Activated CD4-positive, alpha-beta T cell treated with anti-CD3 and anti-CD28 coated beads for 24 hours (primary cell): ENCODE measurements around the gene OR2T29.
"Not testable (repeated sequence)": the region's sequence is repeated elsewhere in the genome, so short reads cannot be mapped to it uniquely, and the experiment has no call there.

Experiments
- DNase-seq, 2 donors: peaks; one replicate each; pipeline ENCODE4 v3.0.0-alpha.2; 2020; ENCODE audit warnings: low read depth in 2 of 2

Gene OR2T29

DNA sequence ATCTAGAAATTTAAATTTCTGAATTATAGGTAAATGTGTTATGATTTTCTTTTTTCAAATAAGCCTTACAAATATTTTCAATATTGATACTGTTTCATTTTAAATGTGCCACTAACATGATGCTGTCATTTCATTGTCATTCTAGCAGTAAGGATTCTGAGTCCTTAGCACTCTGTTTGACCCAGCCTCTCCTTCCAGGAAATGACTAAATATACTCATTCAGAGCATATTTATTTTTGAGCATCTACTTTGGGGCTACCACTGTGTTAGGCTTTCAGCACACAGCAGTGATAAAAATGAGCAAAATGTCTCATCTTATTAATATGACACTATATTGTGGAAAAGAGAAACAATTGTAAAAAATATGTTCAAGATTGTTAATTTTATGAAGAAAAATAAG lies 52.4 kb downstream of the OR2T29 start:
- DNase-seq: not testable (repeated sequence)

DNA sequence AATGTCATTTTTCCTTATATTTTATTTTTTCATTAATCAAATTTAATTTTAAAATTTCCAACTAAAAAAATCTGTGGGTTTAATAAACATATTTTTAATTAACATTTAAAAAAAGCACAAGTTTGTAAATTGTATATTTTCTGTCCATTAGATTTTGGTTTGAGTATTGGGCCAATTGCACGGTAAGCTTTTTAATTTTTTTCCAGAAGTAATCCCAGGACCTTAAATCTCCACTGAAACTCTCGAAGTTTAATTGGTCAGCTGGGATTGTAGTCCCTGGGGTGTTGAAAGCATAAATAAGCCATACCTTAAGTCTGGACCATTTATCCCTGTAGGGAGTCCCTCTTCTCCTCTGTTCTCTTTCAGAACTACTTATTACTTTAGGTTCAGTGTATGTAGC lies 54.8 kb downstream of the OR2T29 start, which contains the start of gene OR2G6:
TSS of gene OR2G6 (plus strand) at position 301 of the 400 bp plus-strand sequence. CDS start 13,574 bp downstream, outside the sequence.
- not testable (repeated sequence) for DNase-seq
